Measurements from ENCODE around the gene LMNTD1. TPM values are rescaled to one million over a fixed set of nuclear protein-coding genes. Genes with fewer than 3 reads are reported as not detected.

LMNTD1 gene
- total and polyA plus RNA-seq, 2 of the 4 experiments (the other 2 are of a cell fraction): 1.5 to 4.3 TPM

DNA sequence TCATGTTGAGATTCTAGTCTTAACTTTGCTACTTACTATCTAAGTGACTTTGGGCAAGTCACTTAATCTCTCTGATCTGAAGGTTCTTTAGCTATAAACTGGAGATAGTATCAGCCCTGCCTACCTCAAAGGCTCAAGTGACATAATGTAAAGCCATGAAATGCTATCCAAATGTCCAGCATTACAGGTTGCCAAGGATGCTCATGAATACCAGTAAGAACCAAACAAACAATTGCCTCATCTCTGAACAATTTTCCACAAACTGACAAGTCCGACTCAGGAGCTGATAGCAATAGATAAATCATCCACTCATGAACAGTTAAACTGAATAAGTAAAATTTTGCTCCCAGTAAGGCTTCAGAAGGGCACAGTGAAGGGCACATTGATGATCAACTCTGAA is 51.5 kb downstream of the LMNTD1 start:
- Histone ChIP-seq H3K4me3 (ENCODE audit: insufficient read depth, low read depth, low read length) (no peak overlapping the region), H3K18ac (ENCODE audit: low read depth, low read length) (no peak overlapping the region), H3K36me3 (ENCODE audit: control insufficient read depth, insufficient read depth, low read length) (no peaks in the 10 kb centered on the region), H3K56ac (ENCODE audit: extremely low read depth, insufficient read depth, low read length) (no peak overlapping the region), H2AK5ac (ENCODE audit: low read depth, low read length) (no peak overlapping the region), H4K5ac (ENCODE audit: low read depth, low read length) (no peak overlapping the region), H3K9ac (ENCODE audit: low read depth, low read length) (no peak overlapping the region), H3K4me2 (ENCODE audit: low read depth, low read length) (no peak overlapping the region; the same call in 1 of the 2 replicates), H3K79me1 (ENCODE audit: low read depth in 1 of 2, low read length in 2 of 2) (no peaks in the 10 kb centered on the region), H4K20me1 (ENCODE audit: insufficient read depth, low read length) (no peaks in the 10 kb centered on the region), H4K91ac (ENCODE audit: insufficient read depth, low read depth, low read length) (no peak overlapping the region), H3K9me3 (ENCODE audit: control insufficient read depth, insufficient read depth, low read length) (no peaks in the 10 kb centered on the region), H2BK20ac (ENCODE audit: low read depth, low read length) (no peak overlapping the region), H2BK15ac (ENCODE audit: low read depth, low read length) (no peak overlapping the region), H2AK9ac (replicated peaks; ENCODE audit: low read depth, low read length, poor library complexity) (no peak overlapping the region), H3K23ac (ENCODE audit: low read depth, low read length) (no peak overlapping the region), H3K14ac (replicated peaks; ENCODE audit: low read depth, low read length) (no peak overlapping the region), H3K9me1 (ENCODE audit: insufficient read depth, low read length) (no peaks in the 10 kb centered on the region), H2BK120ac (ENCODE audit: low read depth, low read length) (no peak overlapping the region), H3K4me1 (ENCODE audit: control insufficient read depth, insufficient read depth, low read length) (no peaks in the 10 kb centered on the region), H4K8ac (ENCODE audit: low read depth in 2 of 2, low read length in 2 of 2) (no peak overlapping the region), H3K27ac (ENCODE audit: insufficient read depth, low read length) (no peak overlapping the region), H2AFZ (replicated peaks; ENCODE audit: low read length, poor library complexity) (no peak overlapping the region), H3K27me3 (ENCODE audit: control insufficient read depth, insufficient read depth, low read length) (no peaks in the 10 kb centered on the region), H3K4ac (ENCODE audit: low read depth, low read length) (no peak overlapping the region), H2BK5ac (ENCODE audit: low read depth, low read length, poor library complexity, severe bottlenecking) (no peak overlapping the region)
- ChIA-PET POLR2A (ENCODE audit: unreplicated experiment) (interaction anchor here (0.6 kb wide), 1 partner anchor 58 kb away, joined by 3 read pairs; no protein-coding TSS in a partner anchor), CTCF (no interaction called here)
- DNase-seq (peak; percentile 33), ATAC-seq (ENCODE audit: low read depth) (no peak; the same call in 1 of the 2 replicates)
- no peak for TF ChIP-seq RFX5 (IDR thresholded peaks at IDR 0.05; ENCODE audit: low read depth, low read length)
- TF ChIP-seq CEBPB (IDR thresholded peaks at IDR 0.05; ENCODE audit: low read depth, low read length): 0 out of 2 replicates have a peak, but pooled peaks have one; percentile 22
- intact Hi-C loops (cut with micrococcal nuclease) (no loop called here), dilution Hi-C loops (cut with HindIII; ENCODE audit: low sequenced_read_pairs, unreplicated experiment) (no loop called here), in situ Hi-C loops (cut with MboI; ENCODE audit: low sequenced_read_pairs) (no loop called here)
- WGBS, 2 experiments (ENCODE audit: extremely low coverage in 2 of 2, insufficient read length in 1 of 2): no CpG with 5 or more reads among the region's 1 CpG
- BruUV-seq (replicated peaks): no TSS peak

Data from IMR-90 (cell line).